Fibroblast of peridontal ligament (primary cell): ENCODE data around the gene PRDM7.
A peak's percentile ranks its signal among the peaks of the same experiment; 100 is the strongest.
"Not testable (repeated sequence)": the region's sequence is repeated elsewhere in the genome, so short reads cannot be mapped to it uniquely, and the experiment has no call there.

Experiments used
- DNase-seq: peaks from one replicate; pipeline ENCODE4 v3.0.0-alpha.2; 2010; ENCODE audit errors: extremely low read depth

PRDM7 gene

DNA sequence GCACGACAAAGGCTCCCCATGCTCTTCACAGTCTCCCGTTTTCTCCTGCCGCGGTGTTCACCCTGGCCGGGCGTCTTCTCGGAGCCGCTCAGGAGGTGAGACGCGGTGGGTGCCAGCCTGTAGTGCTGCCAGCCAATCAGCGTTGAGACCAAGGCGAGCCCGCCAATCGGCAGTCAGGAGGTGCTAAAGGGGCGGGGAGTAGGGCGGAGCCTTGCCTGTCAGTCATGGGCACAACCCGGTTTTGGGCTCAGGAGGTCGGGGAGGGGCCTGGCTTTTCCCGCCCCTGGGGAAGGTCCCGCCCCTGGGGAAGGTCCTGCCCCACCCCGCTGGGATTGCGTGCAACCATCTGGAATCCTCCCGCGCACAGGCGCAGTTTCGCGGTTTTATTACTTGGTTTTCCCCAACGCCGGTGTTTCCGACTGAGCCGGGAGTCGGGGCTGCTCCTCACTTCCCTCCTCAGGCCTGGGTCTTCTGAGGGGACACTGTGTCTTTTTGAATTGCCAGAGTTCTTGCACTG is at the start of gene PRDM7:
Gene PRDM7 (minus strand): TSS at position 92 of the 517 bp plus-strand sequence. CDS start 1,421 bp downstream, outside the sequence.
- peak; percentile 83 for DNase-seq

GRCh38 chr16:90121846-90122245 is 44.7 kb upstream of the PRDM7 start:
- not testable (repeated sequence) for DNase-seq

- DNase-seq = not testable (repeated sequence)
These were observed 30.5 kb upstream of the PRDM7 start for GRCh38 chr16:90107617-90108016.

- not testable (repeated sequence) for DNase-seq
These were observed 29.9 kb upstream of the PRDM7 start for GRCh38 chr16:90107060-90107459.

GRCh38 chr16:90106271-90106670 is 29.1 kb upstream of the PRDM7 start:
- DNase-seq = not testable (repeated sequence)

- DNase-seq = not testable (repeated sequence)
These were observed 27.6 kb upstream of the PRDM7 start for GRCh38 chr16:90104725-90105124.

- DNase-seq = not testable (repeated sequence)
These were observed 25.2 kb upstream of the PRDM7 start for GRCh38 chr16:90102086-90102884.

DNA sequence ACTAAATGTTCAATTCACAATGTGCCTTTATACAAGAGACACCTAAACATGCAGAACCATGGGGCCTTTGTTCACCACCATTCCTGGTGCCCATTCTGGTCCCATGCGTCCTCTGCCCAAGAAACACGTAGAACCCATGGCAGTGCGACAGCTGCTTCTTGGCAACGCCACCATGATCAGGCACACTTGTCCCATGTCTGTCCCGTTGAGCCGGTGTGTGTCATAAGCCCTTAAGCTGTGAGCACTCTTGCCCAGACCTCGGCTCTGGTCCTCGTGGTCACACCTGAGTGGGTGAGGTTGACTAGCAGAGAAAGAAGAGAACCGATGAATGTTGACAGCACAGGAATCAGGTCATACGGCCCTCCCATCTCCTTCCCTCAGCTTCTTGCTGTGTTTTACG is 24.2 kb upstream of the PRDM7 start:
- DNase-seq = not testable (repeated sequence)

DNA sequence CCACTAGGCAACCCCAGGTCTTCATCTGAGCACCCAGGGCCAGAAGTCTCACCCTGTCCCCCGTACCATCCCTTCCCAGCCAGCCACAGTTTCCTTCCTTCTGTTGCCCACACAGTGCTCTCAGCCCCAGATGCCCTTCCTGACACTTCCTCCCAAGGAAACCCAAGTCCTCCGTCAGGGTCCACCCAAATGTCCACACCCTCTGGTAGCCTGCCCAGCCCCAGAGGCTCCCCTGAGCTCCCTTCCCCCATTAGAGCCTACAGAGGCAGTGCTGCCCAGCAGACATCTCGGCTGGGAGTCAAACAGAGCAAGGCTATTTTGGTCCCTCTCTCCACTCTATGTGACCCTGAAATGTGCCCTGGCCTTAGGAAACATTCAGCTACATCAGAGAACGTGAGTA is 23.7 kb upstream of the PRDM7 start:
- DNase-seq = not testable (repeated sequence)

GRCh38 chr16:90100229-90100628 is 23.1 kb upstream of the PRDM7 start:
- not testable (repeated sequence) for DNase-seq

DNA sequence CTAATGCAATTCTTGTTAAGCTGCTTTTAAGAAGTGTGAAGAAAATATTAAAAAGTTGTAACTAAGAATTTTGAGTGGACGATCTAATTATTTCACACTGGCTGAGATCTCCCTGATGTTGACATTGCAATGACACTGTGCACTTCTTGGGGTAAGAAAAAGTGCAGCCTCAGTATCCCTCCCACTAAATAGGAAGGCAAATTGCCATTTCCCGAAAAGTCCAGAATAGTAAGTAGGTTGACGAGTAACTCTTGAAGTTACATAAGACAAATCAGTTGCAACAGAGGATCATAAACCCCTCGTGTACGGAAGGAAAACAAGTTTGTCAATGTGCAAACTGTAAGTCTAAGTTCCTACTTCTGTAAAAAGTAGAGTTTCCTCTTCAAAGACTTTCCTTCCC is 21.8 kb upstream of the PRDM7 start:
- not testable (repeated sequence) for DNase-seq

DNA sequence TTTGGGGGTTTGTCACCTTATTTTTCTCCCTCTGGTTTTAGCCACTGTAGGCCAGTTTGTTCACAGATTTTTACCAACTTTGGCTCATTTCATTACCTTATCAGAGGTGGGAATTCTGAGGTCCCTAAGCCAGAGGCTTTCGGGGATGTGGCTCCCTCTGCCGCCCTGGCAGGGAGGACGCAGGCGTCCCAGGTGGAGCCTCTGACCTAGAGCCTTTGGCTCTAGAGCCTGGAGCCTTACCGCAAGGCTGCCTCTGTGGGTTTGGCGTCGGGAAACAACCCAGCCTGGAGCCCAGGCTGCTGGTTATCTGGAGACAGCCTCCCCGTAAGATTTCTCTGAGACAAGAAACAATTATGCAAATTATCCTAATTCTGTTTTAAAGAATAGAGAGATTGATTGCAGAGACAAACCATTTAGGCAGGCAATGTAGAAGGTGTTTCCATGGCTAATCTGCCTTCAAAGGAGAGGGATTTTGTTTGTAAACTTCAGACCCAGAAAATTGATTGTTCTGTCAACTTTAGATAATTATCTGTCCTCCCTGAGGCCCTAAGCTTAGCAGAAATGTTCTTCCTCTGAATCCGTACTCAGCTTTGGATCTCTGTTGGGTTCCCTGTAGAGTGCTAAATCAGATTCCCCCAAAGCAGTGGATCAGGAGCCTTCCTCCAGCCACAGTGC is 20.0 kb upstream of the PRDM7 start:
- not testable (repeated sequence) for DNase-seq

DNA sequence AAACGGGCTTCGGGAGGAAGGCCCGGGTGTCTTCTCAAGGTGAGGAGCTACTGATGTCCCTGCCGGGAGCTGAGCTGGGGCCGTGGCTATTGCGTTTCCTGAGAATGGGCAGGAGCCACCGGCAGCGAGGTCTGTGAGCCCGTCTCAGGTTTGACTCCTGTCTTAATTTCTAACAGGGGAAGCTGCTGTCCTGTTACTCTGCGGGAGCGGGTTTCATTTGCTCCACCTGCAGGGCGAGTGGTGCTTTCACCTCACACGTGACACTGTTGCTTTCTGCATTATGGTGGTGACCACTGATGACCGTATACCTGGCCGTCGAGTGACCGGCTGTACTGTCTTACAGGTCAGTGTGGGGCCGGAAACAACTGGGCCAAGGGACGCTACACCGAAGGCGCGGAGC is 17.7 kb upstream of the PRDM7 start:
- DNase-seq = not testable (repeated sequence)

- not testable (repeated sequence) for DNase-seq
These were observed 17.2 kb upstream of the PRDM7 start for GRCh38 chr16:90094296-90094695.

- not testable (repeated sequence) for DNase-seq
These were observed 16.7 kb upstream of the PRDM7 start for GRCh38 chr16:90093799-90094198.

GRCh38 chr16:90092781-90093180 is 15.7 kb upstream of the PRDM7 start:
- not testable (repeated sequence) for DNase-seq

DNA sequence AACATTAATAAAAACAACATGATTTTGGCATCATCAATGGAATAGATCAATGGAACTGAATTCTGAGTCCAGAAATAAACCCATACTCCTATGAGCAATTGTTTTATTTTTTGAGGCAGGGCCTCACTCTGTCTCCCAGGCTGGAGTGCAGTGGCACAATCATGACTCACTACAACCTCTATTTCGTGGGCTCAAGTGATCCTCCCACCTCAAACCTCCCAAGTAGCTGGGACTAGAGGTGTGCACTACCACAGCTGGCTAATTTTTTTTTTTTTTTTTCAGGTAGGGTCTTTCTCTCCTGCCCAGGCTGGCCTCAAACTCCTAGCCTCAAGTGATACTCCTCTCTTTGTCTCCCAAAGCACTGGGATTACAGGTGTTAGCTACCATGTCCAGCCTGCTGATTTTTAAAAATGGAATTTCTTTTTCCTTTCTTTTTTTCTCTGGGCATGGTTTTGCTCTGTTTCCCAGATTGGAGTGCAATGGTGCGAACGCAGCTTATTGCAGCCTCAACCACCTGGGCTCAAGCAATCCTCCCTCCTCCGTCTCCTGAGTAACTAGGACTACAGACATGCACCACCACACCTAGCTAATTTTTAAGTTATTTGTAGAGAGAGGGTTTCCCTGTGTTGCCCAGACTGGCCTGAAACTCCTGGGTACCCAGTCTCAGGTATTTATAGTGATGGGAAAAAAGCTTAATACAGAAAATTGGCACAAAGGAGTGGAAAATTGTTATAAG is 7.3 kb upstream of the PRDM7 start:
- no peak for DNase-seq

DNA sequence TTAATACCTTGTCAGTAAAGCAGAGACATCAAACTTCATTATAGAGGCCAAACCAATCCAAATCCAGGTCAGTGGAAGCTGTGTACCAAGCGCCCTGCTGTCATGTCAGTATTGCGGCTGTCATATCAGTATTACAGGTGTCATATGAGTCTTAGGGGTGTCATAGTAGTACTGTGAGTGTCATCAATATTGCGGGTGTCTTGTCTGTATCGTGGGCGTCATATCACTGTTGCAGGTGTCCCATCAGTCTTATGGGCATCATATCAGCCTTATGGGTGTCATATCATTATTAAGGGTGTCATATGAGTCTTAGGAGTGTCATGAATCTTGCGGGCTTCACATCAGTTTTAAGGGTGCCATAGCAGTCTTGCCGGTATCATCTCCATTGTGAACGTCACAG is 6.0 kb upstream of the PRDM7 start:
- no peak for DNase-seq

- DNase-seq = no peak
These were observed 4.5 kb upstream of the PRDM7 start for GRCh38 chr16:90081606-90081970.

GRCh38 chr16:90078579-90078895 is 1.4 kb upstream of the PRDM7 start:
- DNase-seq = no peak

DNA sequence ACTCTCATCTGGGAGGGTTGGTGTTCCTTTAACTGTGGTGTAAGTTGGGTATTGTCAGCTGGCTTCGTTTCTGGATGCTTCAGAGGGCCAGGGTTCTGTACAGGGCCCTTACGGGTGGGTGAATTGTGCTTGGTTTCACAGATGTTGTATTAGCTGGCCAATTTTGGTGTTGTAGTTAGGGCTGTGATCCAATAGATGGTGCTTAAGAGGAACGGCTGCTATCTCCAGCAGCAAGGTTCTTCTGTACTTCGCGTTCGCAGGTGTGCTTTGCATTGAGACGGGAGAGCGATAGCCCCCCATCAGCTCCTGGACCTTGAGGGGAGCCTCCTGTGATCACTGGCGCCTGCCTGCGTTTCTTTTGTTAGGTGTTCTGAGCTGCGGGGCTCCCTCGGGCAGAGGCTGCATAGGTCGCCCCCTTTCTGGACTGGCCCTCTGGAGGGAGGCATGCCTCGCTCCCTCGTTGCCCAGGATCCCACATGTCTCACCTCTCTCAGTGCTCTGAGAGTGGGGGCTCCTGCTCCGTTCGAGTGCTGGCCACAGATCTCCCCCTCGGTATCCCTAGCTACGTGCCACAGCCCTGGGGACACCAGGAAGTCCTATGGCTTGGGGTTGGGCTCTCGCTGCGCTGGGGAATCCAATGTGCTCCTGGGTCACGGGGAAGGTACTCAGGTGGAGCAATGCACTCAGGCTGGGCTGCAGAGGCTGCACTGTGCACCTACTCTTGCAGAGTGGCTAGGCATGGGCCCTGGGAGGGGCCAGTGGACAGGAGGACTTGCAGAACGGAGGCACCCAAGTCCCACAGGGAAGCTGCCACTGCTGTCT is 837 bp upstream of the PRDM7 start:
- DNase-seq = peak; percentile 26
